HG03354 (cell line): ENCODE measurements around the gene SV2B.
"Not testable (repeated sequence)": the region's sequence is repeated elsewhere in the genome, so short reads cannot be mapped to it uniquely, and the experiment has no call there.

ENCODE experiments used
- ATAC-seq: cut with Tn5 transposase; IDR thresholded peaks from one replicate; pipeline ENCODE4 v1.9.1; 2021; ENCODE audit warnings: mild to moderate bottlenecking; ENCODE audit not compliant: unreplicated experiment, poor library complexity, severe bottlenecking

The SV2B gene

DNA sequence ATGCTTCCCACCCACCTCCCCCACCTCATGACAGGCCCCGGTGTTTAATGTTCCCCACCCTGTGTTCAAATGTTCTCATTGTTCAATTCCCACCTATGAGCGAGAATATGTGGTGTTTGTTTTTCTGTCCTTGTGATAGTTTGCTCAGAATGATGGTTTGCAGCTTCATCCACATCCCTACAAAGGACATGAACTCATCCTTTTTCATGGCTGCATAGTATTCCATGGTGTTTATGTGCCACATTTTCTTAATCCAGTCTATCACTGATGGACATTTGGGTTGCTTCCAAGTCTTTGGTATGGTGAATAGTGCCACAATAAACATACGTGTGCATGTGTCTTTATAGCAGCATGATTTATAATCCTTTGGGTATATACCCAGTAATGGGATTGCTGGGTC, 244.9 kb downstream of the SV2B start:
- ATAC-seq, result not testable (repeated sequence)

DNA sequence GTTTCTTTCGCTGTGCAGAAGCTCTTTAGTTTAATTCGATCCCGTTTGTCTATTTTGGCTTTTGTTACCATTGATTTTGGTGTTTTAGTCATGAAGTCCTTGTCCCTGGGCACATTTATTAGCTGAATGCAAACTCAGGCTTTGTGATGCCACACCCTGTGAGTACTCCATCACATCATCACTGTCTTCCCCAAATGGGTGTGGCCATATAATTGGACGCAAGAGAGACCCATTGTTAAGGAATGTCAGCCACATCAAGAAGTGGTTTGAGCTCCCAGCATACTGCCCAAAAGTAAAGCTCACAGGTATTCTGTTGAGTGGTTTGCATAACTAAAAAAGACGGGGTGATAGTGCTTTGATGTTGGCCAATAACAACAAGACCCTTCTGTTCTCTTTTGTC, 245.7 kb downstream of the SV2B start:
- ATAC-seq, result no peak

DNA sequence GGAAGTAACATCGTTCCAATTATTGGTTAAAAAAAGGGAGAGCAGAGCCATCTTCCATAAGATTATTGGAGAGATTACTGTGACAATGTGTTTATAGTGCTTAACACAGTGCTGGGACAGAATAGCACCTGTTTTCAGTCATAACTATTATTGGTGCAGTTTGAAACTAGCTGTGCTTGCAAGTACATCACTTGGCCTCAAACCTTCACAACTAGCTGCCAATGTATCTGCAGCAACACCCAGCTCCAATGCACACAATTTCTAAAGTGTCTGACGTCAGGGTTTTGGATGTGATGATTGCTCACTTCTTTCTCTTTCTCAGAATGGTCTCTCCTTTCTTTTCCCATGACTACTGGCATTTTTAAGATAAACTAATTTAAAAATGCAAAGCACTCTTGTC, 246.2 kb downstream of the SV2B start:
- no peak for ATAC-seq

DNA sequence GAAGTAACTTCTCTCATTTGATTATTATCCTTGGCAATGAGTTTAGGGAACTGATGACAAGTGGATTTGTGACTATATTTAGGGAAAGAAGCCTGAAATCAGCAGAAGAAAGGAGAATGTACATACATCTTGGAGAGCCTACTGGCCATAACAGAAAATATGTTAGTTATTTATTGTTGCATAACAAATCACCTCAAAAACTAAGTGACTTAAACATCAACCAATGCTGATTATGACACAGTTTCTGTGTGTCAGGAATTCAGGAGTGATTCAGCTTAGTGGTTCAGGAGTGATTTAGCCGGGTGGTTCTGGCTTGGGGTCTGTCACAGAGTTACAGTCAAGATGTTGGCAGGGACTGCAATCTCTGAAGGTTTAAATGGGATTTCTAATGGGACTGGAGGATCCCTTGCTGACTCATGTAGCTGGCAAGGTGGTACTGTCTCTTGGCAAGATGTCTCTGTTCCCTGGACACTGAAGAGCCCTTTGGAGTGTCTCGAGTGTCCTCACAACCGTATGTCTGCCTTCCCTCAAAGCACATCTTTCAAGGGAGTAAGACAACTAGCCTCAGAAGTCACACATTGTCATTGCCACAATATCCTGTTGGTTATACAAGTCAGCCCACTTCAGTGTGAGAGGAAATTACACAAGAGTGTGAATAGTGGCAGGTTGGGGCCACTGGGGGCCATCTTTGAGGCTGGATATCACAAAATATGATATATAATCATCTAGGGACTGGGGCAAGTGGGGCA, 248.9 kb downstream of the SV2B start:
- ATAC-seq, result no peak
